ENCODE measurements around the gene ZNF740. TPM values are rescaled to one million over a fixed set of nuclear protein-coding genes. Genes with fewer than 3 reads are reported as not detected.

The ZNF740 gene
- total and polyA plus RNA-seq, 2 of the 8 experiments (the other 6 are each of a cell fraction or from before 2014, with no cell fraction given): 8.2 to 40.0 TPM

GRCh38 chr12:53244337-53244736 is 63.8 kb downstream of the ZNF740 start:
- Histone ChIP-seq H4K5ac (ENCODE audit: insufficient read length, low read depth, low read length) (no peak overlapping the region), H3K27me3 (replicated peaks in 1 of 4; ENCODE audit: control insufficient read depth in 3 of 4, extremely low read depth in 1 of 4, insufficient read depth in 3 of 4, low read length in 3 of 4) (no peaks in the 10 kb centered on the region; a peak in 1 of 7 replicates), H3K4me2 (ENCODE audit: insufficient read depth in 1 of 2, low read depth in 2 of 2, low read length in 2 of 2) (no peak overlapping the region), H2BK15ac (ENCODE audit: low read length) (no peak overlapping the region), H2BK12ac (ENCODE audit: low read depth, low read length) (peak overlapping the region; percentile 27; the same call in 1 of the 2 replicates), H4K91ac (replicated peaks; ENCODE audit: insufficient read length, low read length) (no peak overlapping the region), H3K27ac (ENCODE audit: low read depth, low read length) (no peak overlapping the region), H2AFZ (ENCODE audit: low read length) (no peak overlapping the region; the same call in 1 of the 2 replicates), H2BK120ac (replicated peaks; ENCODE audit: low read depth, low read length) (no peak overlapping the region), H3K23ac (ENCODE audit: insufficient read length) (no peak overlapping the region), H3K4me3 (ENCODE audit: extremely low read depth in 1 of 4, insufficient read depth in 2 of 4, low read depth in 3 of 4, low read length in 4 of 4) (no peak overlapping the region), H4K20me1 (replicated peaks in 1 of 2; ENCODE audit: control insufficient read depth in 1 of 2, insufficient read depth in 2 of 2, low read length in 2 of 2) (no peaks in the 10 kb centered on the region), H3K9ac (replicated peaks in 1 of 4; ENCODE audit: extremely low read depth in 1 of 4, low read depth in 3 of 4, low read length in 3 of 4) (no peak overlapping the region), H3K79me1 (ENCODE audit: low read depth, low read length) (no peaks in the 10 kb centered on the region), H3K14ac (ENCODE audit: insufficient read length) (no peak overlapping the region), H3K79me2 (ENCODE audit: control insufficient read depth in 1 of 2, insufficient read depth in 2 of 2, low read length in 2 of 2) (no peaks in the 10 kb centered on the region), H2BK20ac (ENCODE audit: low read length) (no peak overlapping the region), H2BK5ac (ENCODE audit: low read depth, low read length) (no peak overlapping the region), H3K9me3 (ENCODE audit: insufficient read depth in 2 of 2, low read depth in 1 of 2, low read length in 1 of 2) (no peaks in the 10 kb centered on the region), H3K56ac (replicated peaks; ENCODE audit: insufficient read length, low read depth, low read length) (no peak overlapping the region), H4K8ac (ENCODE audit: extremely low read depth, insufficient read depth, low read length) (peak overlapping the region; percentile 12; the same call in 1 of the 2 replicates), H3K23me2 (ENCODE audit: low read depth, low read length) (no peaks in the 10 kb centered on the region), H3K4ac (replicated peaks; ENCODE audit: insufficient read length, low read depth, low read length) (no peak overlapping the region), H3K4me1 (replicated peaks in 1 of 4; ENCODE audit: control insufficient read depth in 3 of 4, insufficient read depth in 4 of 4, low read length in 3 of 4) (peaks cover 0 to 13% (median 8%) of the 10 kb centered on the region in 4 experiments; a peak in 6 of 7 replicates), H2AK5ac (ENCODE audit: low read depth, low read length) (no peak overlapping the region), H3K18ac (ENCODE audit: extremely low read depth, low read length) (peak overlapping the region; percentile 4; the same call in 1 of the 2 replicates), H3K36me3 (ENCODE audit: control insufficient read depth in 2 of 4, insufficient read depth in 4 of 4, low read length in 3 of 4) (no peaks in the 10 kb centered on the region)
- no peak for DNase-seq (ENCODE audit: low read depth in 1 of 2, low spot score in 2 of 2)
- ChIA-PET POLR2A (ENCODE audit: partially characterized antibody) (interaction anchor here (1.2 to 1.5 kb wide), 3 partner anchors 10 to 35 kb away, joined by 3 read pairs; no protein-coding TSS in a partner anchor), CTCF (ENCODE audit: partially characterized antibody) (interaction anchor here (1.0 to 23.5 kb wide), 16 partner anchors 8 to 190 kb away, joined by 3 to 535 read pairs (median 6); partner anchors contain the start of genes CSAD, ESPL1 and ITGB7)
- no peak for FAIRE-seq
- 70% methylated on average over 1 of the region's 1 CpG; no CpG with 5 or more reads in 1 of the 2 experiments for WGBS, 2 experiments (ENCODE audit: extremely low coverage in 1 of 2, insufficient coverage in 1 of 2, insufficient read length in 1 of 2, insufficient replicate concordance in 2 of 2, low coverage in 1 of 2, low lambda C conversion rate in 2 of 2, missing lambda C conversion rate in 1 of 2)
- TF ChIP-seq GABPA (IDR thresholded peaks at IDR 0.05; ENCODE audit: borderline replicate concordance, insufficient read depth, low read length): no peak
- no peak for TF ChIP-seq RAD21 (IDR thresholded peaks at IDR 0.05 in 1 of 2, conservative IDR thresholded peaks at IDR 0.05 in 1 of 2; ENCODE audit: low read depth in 2 of 2, low read length in 2 of 2)
- no peak for TF ChIP-seq POLR2A (IDR thresholded peaks at IDR 0.05; ENCODE audit: control extremely low read depth in 1 of 2, low read depth in 2 of 2, low read length in 2 of 2)
- TF ChIP-seq KDM1A (IDR thresholded peaks at IDR 0.05; ENCODE audit: borderline replicate concordance, low read length): no peak
- no peak for TF ChIP-seq ATF3 (IDR thresholded peaks at IDR 0.05; ENCODE audit: insufficient read depth, low read depth, low read length)
- no peak for TF ChIP-seq USF2 (IDR thresholded peaks at IDR 0.05; ENCODE audit: low read length)
- TF ChIP-seq TCF12 (IDR thresholded peaks at IDR 0.05; ENCODE audit: low read depth, low read length): no peak
- TF ChIP-seq EZH2 (IDR thresholded peaks at IDR 0.05; ENCODE audit: low read depth, low read length, severe bottlenecking): no peak
- no peak for TF ChIP-seq CREB1 (IDR thresholded peaks at IDR 0.05)
- TF ChIP-seq TAF1 (IDR thresholded peaks at IDR 0.05; ENCODE audit: low read depth, low read length): no peak
- no peak for TF ChIP-seq NANOG (IDR thresholded peaks at IDR 0.05; ENCODE audit: insufficient read depth, low read depth, low read length, poor library complexity, severe bottlenecking)
- no peak for TF ChIP-seq MAFK (IDR thresholded peaks at IDR 0.05; ENCODE audit: low read depth, low read length)
